D341Med (cell line): ENCODE data around the gene PROCA1.
A peak's percentile ranks its signal among the peaks of the same experiment; 100 is the strongest.
"Not testable (repeated sequence)": the region's sequence is repeated elsewhere in the genome, so short reads cannot be mapped to it uniquely, and the experiment has no call there.

Experiments
- DNase-seq: peaks from one replicate; pipeline ENCODE4 v3.0.0; 2012; ENCODE audit warnings: low spot score

Gene PROCA1

DNA sequence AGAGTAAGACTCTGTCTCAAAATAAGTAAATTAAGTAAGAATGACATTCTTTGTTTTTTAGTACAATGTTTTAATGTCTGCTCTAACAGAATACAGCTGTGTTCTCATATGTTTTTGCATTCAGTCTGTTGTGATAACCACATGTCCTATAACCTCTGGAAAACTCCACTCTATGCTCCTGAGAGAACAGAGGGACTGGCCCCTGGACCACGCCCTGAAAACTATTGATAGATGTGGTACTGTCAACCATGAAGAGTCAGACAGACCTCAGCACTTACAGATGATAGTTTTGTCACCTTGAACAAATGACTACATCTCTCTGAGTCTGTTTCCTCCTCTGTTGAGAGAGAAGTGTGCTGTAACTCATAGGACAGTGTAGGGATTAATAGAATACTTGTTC, 41.8 kb downstream of the PROCA1 start:
- DNase-seq = no peak

DNA sequence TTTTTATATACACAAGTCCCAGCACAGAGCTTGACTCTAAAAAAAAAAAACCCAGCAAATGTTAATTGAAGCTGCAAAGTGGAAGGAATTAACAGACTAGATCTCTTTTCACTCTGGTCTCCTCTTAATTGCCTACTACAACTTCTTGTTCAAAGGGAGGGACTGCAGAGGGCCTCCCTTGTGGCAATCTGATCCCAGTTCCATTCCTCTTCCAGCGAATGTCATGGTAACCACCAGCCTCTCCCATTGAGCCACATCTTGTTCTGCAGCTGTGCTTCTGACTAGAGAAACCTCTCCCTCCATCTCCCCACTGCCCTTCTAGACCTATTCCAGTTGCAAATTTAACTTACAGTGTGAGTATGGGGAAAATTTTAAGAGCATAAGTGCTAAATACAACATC, 43.8 kb downstream of the PROCA1 start:
- no peak for DNase-seq

DNA sequence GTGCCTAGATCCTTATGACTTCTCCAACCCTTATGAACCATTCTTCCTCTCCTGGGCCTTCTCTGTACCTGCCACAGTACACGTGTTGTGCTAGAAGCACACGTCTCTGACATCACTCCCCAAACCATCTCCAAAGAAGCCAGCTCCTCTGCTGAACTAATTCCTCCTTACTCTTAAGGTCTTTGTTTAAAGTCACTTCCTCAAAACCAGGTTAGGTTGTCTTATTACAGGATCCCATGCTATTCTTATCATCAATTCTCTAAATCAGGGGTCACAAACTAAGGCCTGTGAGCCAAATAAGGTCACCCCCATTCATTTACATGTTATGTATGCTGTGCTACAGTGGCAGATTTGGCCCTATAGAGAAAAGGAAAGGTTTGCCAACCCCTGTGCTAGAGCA, 45.7 kb downstream of the PROCA1 start:
- DNase-seq = no peak

DNA sequence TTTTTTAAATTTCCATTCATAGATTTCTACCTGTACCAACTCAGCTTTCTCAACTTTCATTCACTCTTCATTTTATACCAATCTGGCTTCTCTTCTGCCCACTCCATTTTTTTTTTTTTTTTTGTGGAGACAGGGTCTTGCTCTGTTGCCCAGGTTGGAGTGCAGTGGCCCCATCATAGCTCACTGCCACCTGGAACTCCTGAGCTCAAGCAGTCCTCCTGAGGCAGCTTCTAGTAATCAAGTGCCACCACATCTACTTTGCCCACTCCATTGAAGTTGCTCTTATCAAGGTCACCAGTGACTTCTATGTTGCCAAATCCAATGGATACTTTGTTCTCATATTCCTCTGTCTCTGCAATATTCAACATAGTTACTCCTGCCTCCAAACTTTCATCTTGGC, 48.0 kb downstream of the PROCA1 start:
- no peak for DNase-seq

DNA sequence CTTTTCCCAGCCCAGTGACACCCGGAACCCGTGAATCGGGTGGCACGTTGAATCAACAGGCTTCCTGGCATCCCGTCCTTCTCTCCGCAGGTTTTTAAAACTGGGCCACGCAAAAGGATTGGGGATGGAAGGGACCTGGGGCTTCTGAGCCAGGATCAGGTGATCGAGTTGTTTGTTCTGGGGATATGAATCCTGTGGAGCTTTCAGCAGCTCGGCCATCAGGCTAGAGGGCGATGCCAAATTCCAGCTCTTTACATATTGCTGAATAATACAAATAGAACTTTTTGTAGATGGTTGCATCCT, 49.2 kb downstream of the PROCA1 start:
- no peak for DNase-seq

DNA sequence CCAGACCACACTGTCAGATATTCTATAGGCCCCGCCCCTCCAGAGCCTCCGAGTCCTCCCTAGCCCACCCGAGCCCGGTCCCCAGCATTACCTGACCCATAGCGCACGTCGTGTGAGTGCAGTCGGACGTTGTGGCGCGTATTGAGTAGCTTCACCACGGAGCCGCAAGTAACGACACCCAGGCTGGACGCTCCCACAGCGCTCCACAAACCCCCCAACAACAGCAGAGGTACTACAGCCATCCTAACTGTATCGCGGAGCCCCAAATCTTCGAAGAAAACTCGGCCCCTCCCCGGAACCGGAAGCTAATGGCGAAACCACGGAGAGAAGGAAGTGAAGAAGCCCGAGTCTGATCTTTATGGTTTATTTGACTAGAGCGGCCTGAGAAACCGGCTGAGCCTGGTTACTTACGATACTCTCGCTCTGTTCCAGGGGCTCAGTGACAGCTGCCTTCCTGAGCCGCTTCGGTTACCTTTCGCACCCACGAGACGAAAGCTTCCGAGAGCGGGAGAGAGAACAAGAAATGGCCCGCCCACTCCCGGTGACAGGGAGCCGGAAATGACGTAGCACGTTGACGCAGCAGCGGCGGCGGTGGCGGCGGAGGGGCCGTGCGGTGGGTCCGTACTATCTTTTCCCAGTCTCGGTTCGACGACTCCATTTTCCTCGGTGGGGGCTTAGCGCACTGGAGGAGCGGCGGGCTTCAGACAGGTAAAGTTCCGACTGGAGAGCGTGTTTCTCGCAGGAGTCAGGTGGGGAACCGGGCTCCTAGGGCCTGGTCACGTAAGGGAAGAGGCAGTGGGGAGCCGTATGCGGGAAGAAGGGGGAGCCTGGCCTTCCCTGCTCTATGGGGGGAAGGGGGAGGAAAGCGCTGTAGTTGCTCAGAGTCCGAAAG, 49.8 kb downstream of the PROCA1 start, which contains the start of the genes SDF2 and SUPT6H:
SDF2 (minus strand) TSS at position 272 of the 892 bp plus-strand sequence; CDS start at position 242, 30 bp downstream.
SUPT6H (plus strand) TSS at position 571 of the 892 bp plus-strand sequence. CDS start 11,197 bp downstream, outside the sequence.
- DNase-seq = peak; percentile 98

DNA sequence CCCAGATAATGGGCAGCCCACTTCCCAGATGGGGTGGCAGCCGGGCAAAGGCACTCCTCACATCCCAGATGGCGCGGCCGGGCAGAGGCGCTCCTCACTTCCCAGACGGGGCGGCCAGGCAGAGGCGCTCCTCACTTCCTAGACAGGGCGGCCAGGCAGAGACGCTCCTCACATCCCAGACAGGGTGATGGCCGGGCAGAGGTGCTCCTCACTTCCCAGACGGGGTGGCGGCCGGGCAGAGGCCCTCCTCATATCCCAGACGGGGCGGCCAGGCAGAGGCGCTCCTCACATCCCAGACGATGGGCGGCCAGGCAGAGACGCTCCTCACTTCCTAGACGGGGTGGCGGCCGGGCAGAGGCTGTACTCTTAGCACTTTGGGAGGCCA, 52.2 kb downstream of the PROCA1 start:
- not testable (repeated sequence) for DNase-seq

DNA sequence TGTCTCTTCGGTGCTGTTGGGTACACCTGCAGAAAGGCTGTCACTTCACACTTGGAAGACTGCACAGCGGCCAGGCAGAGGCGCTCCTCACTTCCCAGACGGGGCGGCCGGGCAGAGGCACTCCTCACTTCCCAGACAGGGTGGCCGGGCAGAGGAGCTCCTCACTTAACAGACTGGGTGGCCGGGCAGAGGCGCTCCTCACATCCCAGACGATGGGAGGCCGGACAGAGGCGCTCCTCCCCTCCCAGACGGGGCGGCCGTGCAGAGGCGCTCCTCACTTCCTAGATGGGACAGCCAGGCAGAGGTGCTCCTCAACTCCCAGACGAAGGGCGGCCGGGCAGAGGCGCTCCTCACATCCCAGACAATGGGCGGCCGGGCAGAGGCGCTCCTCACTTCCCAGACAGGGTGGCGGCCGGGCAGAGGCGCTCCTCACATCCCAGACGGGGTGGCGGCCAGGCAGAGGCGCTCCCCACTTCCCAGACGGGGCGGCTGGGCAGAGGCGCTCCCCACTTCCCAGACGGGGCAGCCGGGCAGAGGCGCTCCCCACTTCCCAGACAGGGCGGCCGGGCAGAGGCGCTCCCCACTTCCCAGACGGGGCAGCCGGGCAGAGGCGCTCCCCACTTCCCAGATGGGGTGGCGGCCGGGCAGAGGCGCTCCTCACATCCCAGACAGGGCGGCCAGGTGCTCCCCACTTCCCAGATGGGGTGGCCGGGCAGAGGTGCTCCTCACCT, 52.8 kb downstream of the PROCA1 start:
- not testable (repeated sequence) for DNase-seq

DNA sequence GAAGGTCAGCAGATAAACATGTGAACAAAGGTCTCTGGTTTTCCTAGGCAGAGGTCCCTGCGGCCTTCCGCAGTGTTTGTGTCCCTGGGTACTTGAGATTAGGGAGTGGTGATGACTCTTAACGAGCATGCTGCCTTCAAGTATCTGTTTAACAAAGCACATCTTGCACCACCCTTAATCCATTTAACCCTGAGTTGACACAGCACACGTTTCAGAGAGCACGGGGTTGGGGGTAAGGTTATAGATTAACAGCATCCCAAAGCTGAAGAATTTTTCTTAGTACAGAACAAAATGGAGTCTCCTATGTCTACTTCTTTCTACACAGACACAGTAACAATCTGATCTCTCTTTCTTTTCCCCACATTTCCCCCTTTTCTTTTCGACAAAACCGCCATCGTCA, 53.3 kb downstream of the PROCA1 start:
- DNase-seq = not testable (repeated sequence)

DNA sequence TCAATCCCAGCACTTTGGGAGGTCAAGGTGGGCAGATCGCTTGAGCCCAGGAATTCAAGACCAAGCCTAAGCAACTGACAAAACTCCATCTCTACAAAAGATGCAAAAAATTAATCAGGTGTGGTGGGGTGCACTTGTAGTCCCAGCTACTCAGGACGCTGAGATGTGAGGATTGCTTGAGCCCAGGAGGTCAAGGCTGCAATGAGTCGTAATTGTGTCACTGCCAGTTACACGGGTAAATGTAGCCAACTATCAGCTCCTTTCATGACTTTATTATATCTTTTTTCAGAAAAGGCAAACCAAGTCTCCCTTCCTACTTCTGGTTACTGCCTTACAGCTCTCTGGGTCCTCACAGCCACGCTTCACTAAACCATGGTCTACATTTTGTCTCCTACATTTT, 53.9 kb downstream of the PROCA1 start:
- DNase-seq = no peak

DNA sequence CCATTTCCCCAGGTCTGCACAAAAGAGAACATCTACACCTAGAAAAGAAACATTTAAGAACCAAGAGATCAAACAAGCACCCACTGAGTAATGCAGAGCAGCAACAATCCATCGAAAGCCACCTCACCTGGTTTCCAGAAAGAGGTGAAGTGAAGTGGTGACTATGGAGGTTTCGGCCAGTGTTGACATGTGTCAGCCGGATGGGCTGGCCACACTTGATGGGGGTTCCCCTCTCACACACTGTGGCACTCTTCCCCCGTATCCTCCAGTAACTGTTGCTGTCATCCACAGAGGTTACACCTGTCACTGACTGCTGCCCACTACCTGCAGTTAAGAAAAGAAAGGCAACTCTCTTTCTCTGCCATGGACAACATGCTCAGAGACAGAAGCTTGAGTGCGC, 56.5 kb downstream of the PROCA1 start:
- DNase-seq = no peak
